ENCODE data around the gene SPSB1.

SPSB1 gene

GRCh38 chr1:9317072-9317471 is 24.4 kb downstream of the SPSB1 start:
- TF ChIP-seq CTCF (IDR thresholded peaks at IDR 0.05; ENCODE audit: poor library complexity, severe bottlenecking): no peak
- no peak for DNase-seq (ENCODE audit: low spot score)
- peaks cover 25% of the 10 kb centered on the region for H3K4me1 ChIP-seq (ENCODE audit: insufficient read depth, poor library complexity, severe bottlenecking)
- no peak for ATAC-seq (ENCODE audit: low read depth)
- peak overlapping the region; percentile 56 for H3K27ac ChIP-seq (ENCODE audit: poor library complexity, severe bottlenecking)
- H3K9me3 ChIP-seq (ENCODE audit: severe bottlenecking): no peaks in the 10 kb centered on the region
- no peaks in the 10 kb centered on the region for H3K27me3 ChIP-seq (ENCODE audit: insufficient read depth, poor library complexity, severe bottlenecking)
- no peak overlapping the region for H3K4me3 ChIP-seq (ENCODE audit: severe bottlenecking)
- no peaks in the 10 kb centered on the region for H3K36me3 ChIP-seq (ENCODE audit: low read depth)

DNA sequence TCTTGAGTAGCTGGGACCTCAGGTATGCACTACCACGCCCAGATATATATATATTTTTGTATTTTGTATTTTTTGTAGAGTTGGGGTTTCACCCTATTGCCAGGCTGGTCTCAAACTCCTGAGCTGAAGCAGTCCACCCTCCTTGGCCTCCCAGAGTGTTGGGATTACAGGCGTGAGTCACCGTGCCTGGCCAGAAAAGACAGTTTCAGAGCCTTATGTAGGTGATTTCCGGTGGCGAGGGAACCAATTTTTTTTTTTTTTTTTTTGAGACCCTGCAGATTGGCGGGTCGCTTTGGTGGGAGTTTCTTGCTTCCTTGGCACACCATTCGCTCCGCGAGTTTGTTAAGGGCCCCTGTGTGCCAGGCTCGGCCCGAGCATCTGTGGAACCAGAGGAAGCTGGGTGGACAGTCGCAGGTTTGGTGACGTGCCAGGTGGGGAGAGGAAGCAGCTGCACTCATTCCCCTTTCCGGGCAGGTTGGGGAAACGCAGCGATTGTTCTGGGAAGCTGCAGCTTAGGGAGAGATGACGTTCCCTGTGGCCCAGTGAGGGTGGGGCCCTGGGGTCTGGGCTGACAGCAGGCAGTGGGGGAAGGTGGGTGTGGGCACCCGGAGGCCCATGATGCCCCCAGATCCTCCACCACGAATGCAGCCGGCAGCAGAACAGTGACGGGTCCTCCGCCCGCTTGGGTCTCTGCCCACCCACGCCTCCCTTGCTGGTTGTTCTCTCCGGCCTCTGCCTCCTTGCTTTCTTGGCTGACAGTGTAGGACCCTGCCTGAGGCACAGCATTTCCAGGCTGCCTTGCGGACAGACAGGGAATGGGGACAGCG is 25.1 kb downstream of the SPSB1 start:
- Histone ChIP-seq H3K4me1 (ENCODE audit: insufficient read depth, poor library complexity, severe bottlenecking) (peaks cover 25% of the 10 kb centered on the region), H3K27ac (ENCODE audit: poor library complexity, severe bottlenecking) (peak overlapping the region; percentile 56)

GRCh38 chr1:9319208-9319788 is 26.6 kb downstream of the SPSB1 start:
- no peak overlapping the region for H3K27ac ChIP-seq (ENCODE audit: poor library complexity, severe bottlenecking)
- no peak for DNase-seq (ENCODE audit: low spot score)
- peaks cover 25% of the 10 kb centered on the region for H3K4me1 ChIP-seq (ENCODE audit: insufficient read depth, poor library complexity, severe bottlenecking)

More for the DNA sequence above, 25.1 kb downstream of the SPSB1 start:
- DNase-seq (ENCODE audit: low spot score) (no peak), ATAC-seq (ENCODE audit: low read depth) (peak; percentile 36; the same call in 1 of the 3 replicates)
- no peaks in the 10 kb centered on the region for H3K36me3 ChIP-seq (ENCODE audit: low read depth)
- no peaks in the 10 kb centered on the region for H3K27me3 ChIP-seq (ENCODE audit: insufficient read depth, poor library complexity, severe bottlenecking)
- no peaks in the 10 kb centered on the region for H3K9me3 ChIP-seq (ENCODE audit: severe bottlenecking)
- no peak overlapping the region for H3K4me3 ChIP-seq (ENCODE audit: severe bottlenecking)
- TF ChIP-seq CTCF (IDR thresholded peaks at IDR 0.05; ENCODE audit: poor library complexity, severe bottlenecking): no peak

DNA sequence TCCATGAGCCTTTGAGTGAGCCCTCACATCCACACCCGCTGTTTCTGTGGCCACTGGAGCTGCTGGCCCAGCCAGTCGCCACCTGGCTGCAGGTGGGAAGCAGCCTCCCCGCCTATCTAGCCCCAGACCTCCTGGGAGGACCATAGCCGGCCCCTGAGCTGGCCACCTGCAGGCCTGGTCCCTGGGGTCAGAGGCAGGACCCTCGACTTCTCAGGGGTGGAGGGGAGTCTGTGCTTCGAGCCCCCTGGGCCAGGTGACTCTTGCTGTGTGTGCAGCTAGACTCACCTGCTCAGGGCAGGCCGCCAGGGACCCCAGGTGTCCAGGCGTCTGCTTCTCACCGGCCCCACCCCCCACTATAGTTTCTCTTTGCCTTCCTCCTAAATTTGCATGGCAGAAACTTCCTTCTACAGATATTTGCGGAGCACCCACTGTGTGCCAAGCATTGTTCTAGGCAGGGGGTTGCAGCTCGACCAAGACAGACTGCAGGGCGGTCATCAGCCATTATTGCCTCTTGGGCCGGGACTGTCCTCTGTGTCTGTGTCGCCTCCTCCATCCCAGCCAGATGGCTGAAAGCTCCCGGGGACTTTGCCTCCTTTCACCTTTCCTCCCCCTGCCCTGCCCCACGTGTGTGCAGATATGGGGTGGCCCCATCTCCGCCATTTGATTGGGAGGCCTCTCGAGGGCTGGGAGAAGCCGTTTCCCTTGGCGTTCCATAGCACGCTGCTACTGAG is 27.3 kb downstream of the SPSB1 start:
- Histone ChIP-seq H3K27ac (ENCODE audit: poor library complexity, severe bottlenecking) (no peak overlapping the region), H3K4me1 (ENCODE audit: insufficient read depth, poor library complexity, severe bottlenecking) (peaks cover 25% of the 10 kb centered on the region), H3K27me3 (ENCODE audit: insufficient read depth, poor library complexity, severe bottlenecking) (no peaks in the 10 kb centered on the region), H3K4me3 (ENCODE audit: severe bottlenecking) (no peak overlapping the region), H3K9me3 (ENCODE audit: severe bottlenecking) (no peaks in the 10 kb centered on the region), H3K36me3 (ENCODE audit: low read depth) (no peaks in the 10 kb centered on the region)
- TF ChIP-seq CTCF (IDR thresholded peaks at IDR 0.05; ENCODE audit: poor library complexity, severe bottlenecking): no peak
- ATAC-seq (ENCODE audit: low read depth) (no peak), DNase-seq (ENCODE audit: low spot score) (no peak)

More at GRCh38 chr1:9319208-9319788, 26.6 kb downstream of the SPSB1 start:
- Histone ChIP-seq H3K36me3 (ENCODE audit: low read depth) (no peaks in the 10 kb centered on the region), H3K27me3 (ENCODE audit: insufficient read depth, poor library complexity, severe bottlenecking) (no peaks in the 10 kb centered on the region), H3K9me3 (ENCODE audit: severe bottlenecking) (no peaks in the 10 kb centered on the region), H3K4me3 (ENCODE audit: severe bottlenecking) (no peak overlapping the region)
- ATAC-seq (ENCODE audit: low read depth): no peak
- no peak for TF ChIP-seq CTCF (IDR thresholded peaks at IDR 0.05; ENCODE audit: poor library complexity, severe bottlenecking)
